GM12892 (cell line): Measurements from ENCODE around the gene CPZ.

Experiments
- POLR2A ChIP-seq: IDR thresholded peaks from 2 replicates; pipeline ENCODE4 v1.6.1; 2011; ENCODE audit warnings: low read depth, low read length, control low read depth
- TAF1 ChIP-seq: IDR thresholded peaks from 2 replicates; pipeline ENCODE4 v1.6.1; 2011; ENCODE audit warnings: low read depth, mild to moderate bottlenecking, control low read depth, low read length, borderline replicate concordance

GRCh38 chr4:8552581-8553205 lies 39.9 kb upstream of the CPZ start:
- TF ChIP-seq TAF1 = no peak
- no peak for TF ChIP-seq POLR2A
